ENCODE results near the gene GUK1.

GUK1 gene

DNA sequence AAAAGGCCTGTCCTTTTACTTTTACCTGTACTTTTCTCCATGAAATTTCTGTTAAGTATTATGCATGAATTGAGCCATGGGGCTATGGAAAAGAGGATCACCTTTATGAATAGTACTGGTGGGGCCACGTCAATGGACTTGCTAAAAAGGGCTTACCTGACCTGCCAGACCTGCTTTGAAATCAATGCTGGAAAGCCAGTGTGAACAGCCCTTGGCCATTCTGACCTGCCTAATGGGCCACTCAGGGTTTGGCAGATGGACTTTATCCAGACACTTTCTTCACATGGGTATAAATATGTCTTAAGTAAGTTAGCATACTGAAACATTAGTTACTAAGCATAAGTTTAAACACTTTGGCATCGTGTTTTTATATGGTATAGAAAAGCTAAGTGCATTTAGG is 8.3 kb upstream of the GUK1 start:
- no peak for DNase-seq (ENCODE audit: low read depth)

DNA sequence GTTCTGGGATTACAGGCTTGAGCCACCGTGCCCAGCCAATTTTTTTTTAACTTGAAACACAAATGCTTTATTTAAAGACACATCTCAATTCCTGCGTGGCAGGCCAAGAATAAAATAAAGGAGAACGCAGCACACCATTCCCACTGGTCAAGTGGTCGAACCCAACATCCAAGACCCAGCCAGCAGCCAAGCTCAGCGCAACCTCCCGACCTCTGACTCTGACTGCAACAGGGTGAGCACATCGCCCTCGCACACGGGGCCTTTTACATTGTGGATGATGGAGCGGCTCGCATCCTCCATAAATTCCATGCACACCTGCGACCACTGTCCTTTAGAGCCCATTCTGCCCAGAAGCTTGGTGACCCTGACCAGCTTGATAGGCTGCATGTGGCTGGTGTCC is 5.5 kb upstream of the GUK1 start:
- DNase-seq (ENCODE audit: low read depth), result no peak

DNA sequence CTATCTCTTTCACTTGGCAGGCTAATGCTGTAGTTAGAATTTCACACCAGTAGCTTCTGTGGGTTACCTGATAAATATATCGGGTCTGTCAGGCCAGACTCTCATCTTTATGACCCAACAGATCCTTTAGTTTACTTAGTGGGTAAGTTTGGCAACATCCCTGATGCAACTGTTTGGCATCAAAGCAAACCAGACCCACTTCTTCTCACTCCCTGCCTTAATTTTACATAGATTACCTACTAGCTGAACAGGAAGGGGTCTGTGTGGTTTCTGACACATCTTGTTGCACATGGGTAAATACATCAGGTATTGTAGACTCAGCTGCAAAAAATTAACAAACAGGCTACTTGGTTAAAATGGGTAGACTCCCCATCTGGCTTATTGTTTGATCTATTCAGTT is 3.2 kb upstream of the GUK1 start:
- no peak for DNase-seq (ENCODE audit: low read depth)

DNA sequence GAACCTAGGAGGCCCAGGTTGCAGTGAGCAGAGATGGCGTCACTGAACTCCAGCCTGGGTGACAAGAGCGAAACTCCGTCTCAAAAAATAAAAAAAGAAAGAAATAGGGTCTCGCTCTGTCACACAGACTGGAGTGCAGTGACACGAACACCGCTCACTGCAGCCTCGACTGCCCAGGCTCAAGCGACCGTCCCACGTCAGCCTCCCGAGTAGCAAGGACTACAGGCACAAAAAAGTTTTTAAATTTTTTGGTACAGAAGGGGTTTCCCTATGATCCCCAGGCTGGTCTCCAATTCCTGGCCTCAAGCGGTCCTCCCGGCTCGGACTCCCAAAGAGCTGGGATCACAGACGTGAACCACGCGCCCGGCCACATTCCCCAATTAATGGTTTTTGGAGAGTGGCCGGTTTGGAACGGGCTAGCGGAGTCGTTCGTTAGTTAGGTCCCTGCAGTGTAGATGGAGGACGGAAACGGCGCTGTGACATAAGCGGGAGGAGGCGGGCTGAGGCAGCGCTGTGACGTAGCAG is 611 bp upstream of the GUK1 start:
- DNase-seq (ENCODE audit: low read depth), result no peak

DNA sequence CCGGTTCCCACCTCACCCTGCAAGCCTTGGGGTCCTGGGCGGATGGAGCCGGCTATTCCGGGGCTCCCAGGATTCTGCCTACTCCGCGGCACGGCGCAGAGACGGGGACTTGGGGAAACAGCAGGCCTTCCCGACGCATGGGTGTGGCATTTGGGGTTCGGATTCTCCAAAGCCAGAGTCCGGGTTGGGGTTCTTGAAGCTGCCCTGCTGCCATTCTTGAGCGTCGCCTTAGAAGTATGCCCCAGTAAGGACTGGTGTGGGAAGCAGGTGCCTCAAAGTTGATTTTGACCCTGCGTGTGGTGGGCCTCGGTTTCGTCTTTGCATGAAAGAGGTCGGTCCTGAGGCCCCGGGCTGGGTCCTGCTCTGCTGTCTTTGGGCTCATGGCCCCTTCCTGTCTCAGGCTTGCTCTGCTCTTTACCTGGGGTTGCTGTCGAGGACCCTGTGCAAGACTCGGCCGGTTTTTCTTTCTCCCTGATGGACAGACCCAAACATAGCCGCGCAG is 696 bp downstream of the GUK1 start:
- DNase-seq (ENCODE audit: low read depth), result no peak

DNA sequence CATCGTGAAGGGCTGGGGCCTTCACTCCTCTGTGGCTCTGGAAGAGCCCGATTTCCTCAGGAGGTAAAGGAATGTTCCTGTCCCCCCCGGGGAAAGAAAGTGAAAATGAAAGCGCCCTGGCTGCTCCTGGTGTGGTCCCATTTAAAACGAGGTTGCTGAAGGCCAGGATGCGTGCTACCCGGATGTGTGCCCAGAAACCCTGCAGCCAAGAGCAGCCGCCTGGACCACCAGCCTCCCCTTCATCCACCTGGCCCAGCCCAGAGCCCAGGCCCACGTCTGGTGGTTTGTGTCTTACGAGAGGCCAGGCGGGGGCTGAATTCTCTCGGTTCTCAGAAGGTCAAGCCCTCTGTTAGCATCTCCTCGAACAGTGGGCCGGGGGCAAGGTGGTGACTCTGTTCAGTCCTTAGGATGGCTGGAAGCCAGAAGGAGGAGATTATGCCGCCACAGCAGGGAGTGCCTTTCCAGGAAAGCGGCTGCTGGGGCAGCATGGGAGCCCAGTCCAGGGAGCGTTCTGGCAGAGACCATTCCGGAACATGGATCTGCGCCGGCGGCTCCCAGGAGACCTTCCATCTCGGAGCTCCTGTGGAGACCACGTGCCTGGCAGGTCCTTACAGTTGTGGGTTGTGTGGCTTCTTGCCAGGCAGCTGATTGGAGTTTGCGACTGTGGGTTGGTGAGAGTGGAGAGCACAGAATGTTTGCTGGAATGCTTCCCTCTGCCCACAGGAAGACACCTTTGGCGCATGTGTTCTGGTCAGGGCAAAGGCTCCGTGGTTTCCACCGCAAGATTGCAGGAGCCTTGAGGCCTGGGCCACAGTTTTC is 1.4 kb downstream of the GUK1 start:
- peak; percentile 78 for DNase-seq (ENCODE audit: low read depth)

DNA sequence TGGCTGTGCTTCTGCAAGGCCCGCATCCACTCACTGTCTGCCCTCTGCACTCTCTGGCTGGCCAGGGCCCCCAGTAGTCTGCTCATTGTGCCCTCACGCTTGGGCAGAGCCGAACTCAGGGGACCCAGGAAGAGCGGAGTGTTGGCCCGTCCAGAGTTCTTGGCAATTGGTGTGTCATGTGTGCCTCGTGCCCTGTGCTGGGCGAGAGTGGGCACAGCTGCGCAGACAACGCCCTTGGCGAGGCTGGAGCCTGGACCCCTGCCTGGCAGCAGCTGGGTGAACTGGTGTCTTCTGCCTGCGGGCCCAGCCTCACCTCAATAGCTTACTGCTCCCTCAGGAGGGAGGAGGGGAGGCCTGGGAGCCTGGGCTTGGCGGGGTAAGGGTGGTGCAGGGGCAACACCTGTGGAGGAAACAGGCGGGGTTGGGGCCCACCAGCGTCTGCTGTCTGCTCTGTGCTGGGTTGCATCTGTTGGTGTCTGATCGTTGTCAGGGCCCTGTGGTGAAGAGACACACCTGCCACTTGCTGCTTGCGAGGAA is 2.1 kb downstream of the GUK1 start:
- no peak for DNase-seq (ENCODE audit: low read depth)

DNA sequence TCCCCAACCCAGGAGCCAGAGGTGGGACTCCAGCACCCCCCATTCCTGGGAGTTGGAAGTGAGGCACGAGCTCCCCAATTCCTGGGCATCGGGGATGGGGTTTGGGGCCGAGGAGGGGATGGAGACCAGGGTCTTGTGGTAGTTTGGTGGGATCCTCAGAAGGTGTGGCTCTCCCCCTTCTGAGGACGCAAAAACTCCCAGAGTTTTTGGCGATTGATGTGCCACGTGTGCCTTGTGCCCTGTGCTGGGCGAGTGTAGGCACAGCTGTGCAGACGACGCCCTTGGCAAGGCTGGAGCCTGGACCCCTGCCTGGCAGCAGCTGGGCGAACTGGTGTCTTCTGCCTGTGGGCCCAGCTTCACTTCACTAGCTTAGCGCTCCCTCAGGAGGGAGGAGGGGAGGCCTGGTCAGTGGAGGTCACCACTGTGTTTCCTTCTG is 2.6 kb downstream of the GUK1 start:
- DNase-seq (ENCODE audit: low read depth), result no peak

DNA sequence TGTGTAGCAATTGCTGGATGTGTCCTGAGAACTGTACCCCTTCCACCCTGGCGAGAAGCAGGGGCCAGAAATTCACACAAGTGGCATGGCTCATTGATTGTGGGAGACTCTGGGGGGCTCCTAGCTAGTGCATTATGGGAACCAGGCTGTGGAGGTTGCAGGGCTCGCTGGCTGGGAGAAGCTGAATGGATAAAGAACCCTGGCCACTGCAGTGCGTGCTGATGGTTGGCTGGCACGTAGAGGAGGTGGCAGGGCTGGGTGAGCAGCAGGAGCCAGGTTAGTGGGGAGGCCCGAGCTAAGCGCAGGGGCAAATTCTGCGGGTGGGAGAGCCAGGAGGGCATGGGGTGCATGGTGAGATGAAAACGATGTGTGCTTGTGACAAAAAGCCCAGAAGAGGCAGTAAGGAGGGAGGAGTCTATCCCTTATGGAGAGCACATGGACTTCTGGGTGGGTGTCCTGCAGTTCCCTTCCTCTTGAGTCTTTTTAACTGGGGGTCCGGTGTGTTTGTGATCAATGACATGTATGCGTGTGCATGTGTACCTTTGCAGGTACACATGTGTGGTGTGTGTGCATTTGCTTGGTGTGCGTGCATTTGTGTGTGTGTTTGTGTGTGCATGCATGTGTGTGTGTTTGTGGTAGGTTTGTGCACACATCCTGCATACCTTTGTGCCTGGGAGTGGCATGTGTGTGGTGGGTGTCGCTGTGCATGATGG is 3.6 kb downstream of the GUK1 start:
- no peak for DNase-seq (ENCODE audit: low read depth)

DNA sequence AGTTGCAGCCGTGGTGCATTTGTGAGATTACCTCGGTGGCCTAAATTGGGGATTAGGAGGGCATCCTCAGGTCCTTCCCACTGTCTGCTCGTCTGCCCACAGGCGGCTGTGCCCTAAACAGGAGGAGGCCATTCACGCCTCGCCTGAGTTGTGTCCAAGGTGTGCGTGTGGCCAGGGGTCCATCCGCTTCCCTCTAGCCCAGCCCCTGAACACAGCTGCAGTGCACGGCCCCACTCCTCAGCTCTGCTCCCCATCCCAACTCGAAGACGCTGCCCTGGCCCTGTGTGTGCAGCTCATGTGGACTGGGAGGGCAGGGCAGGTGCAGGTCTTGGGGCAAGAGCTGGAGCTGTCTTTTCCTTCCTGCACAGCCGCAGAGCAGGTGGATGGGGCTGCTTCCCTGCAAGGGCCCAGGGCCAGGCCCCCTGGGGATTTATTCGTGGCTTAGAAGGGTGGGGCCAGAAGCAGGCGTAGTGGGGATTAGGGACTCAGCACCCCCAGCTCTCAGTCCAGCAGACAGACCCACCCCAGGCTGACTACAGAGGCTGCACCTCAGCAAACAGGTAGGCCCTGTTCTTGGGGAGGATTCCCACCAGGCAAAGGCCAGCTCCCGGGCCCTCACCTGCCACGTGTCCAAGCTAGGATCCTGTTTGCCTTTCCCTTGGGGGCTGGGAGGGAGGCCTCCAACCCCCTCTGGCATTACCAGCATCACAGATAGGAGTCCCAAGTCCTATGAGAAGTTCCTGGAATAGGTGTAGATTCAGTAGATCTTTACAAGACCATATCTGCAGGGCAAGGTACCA is 4.3 kb downstream of the GUK1 start:
- DNase-seq (ENCODE audit: low read depth), result no peak

DNA sequence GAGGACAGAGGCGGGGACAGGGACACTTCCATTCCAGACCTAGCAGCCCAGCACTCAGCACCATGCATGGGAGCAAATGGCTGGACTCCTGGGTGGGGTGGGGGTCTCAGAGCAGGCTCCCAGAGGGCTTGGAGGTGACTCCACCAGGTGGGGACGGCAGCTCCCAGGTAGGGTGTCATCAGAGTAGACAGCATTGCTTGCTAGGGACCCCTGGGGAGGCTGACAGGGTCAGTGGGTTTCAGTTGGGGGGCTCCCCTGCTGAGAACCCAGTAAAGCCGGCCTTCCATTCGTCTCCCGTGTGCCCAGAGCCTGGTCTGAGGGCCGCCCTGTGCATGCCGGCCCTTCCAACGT is 4.9 kb downstream of the GUK1 start:
- no peak for DNase-seq (ENCODE audit: low read depth)

DNA sequence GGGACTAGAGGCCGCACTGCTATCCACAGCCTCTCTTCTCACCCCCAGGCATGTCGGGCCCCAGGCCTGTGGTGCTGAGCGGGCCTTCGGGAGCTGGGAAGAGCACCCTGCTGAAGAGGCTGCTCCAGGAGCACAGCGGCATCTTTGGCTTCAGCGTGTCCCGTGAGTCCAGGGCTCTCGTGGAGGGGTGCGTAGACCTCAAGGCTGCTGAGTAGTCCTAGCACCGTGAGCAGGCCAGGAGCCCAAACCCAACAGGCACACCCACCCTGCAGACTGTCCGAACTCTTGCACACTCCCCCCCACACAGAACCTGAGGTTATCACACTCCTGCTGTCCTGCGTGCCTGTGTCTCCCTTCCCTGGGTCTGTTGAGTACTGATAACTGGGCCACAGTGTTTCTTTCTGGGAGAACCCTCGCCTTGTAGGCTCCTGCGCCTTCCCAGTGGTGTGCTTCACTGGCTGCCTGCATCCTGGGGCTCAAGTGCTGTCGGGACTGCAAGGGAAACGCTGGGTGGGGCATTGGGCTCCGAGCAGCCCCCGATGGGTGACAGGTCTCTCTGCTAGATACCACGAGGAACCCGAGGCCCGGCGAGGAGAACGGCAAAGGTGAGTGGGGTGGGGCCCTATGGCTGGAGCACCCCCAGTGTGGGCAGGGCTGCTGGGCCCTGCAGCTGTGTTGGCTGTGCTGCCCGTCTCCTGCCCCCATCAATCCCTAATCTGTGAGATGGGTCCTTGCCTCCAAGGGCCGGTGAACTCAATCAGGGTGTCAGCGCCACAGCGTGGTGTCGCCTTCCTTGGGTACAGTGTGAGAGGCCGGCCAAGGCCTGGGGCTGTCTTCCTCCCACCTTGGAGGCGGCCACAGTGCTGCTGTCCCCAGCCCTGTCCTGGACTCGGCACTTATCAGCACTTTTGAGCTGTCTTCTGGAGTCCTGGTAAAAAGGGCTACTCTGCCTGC is 5.7 kb downstream of the GUK1 start:
- no peak for DNase-seq (ENCODE audit: low read depth)

DNA sequence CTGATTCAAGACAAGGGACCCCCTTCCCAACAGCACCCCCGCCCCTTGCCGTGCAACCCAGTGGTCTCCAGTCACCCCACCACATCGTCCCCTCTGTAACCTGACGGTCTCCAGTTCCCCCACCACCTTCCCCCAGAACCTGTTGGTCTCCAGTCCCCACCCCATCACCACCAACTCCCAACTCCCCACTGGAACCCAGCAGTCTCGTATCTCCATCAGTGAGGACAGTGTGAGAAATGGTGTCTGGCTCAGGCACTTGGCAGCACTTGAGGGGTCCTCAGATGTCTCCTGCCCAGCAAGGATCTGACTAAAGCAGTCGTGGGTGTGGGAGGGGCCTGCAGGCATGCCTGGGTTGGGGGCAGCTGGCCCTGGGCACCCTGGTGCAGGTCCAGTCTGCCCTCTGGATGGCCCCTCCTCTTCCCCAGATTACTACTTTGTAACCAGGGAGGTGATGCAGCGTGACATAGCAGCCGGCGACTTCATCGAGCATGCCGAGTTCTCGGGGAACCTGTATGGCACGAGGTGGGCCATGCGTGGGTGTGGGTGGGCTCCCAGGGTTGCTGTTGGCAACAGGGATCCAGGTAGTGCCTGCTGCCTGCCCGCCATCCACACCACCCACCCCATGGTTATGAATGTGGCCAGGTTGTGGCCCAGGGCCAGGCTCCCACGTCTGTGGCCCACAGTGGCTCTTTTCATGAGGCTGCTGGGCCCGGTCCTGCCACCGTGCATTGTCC is 6.5 kb downstream of the GUK1 start:
- DNase-seq (ENCODE audit: low read depth), result no peak

DNA sequence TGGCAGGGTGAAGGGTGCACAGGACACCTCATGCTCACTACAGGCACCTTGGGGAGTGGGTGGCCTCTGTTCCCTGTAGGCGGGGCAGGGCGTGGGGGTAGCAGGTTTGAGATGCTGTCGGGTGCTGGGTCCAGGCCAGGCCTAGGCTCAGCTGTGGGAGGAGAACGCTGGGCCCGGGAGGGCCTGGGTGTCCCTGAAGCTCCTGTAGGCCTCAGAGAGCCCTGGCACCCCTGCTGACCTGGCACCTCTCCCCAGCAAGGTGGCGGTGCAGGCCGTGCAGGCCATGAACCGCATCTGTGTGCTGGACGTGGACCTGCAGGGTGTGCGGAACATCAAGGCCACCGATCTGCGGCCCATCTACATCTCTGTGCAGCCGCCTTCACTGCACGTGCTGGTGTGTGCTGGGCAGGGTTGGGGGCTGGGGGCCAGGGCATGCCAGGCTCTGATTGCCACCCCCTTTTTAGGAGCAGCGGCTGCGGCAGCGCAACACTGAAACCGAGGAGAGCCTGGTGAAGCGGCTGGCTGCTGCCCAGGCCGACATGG is 7.1 kb downstream of the GUK1 start:
- no peak for DNase-seq (ENCODE audit: low read depth)

DNA sequence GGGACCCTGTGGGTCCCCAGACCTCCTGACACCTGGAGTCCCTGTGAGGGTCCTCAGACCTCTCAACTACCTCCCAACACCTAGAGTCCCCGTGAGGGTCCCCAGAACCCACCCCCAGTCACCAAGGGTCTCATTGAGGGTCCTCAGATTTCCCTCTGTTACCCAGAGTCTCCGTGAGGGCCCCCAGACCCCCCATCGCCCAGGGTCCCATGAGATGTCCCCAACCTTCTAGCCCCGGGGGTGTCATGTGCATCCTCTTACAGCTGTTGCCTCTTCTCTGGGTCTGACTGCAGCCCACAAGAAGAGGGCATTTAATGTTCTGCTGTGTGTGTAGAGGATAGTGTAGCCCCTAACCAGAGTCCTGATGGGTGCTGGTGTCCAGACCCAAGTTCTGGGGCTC is 7.7 kb downstream of the GUK1 start:
- DNase-seq (ENCODE audit: low read depth), result no peak

DNA sequence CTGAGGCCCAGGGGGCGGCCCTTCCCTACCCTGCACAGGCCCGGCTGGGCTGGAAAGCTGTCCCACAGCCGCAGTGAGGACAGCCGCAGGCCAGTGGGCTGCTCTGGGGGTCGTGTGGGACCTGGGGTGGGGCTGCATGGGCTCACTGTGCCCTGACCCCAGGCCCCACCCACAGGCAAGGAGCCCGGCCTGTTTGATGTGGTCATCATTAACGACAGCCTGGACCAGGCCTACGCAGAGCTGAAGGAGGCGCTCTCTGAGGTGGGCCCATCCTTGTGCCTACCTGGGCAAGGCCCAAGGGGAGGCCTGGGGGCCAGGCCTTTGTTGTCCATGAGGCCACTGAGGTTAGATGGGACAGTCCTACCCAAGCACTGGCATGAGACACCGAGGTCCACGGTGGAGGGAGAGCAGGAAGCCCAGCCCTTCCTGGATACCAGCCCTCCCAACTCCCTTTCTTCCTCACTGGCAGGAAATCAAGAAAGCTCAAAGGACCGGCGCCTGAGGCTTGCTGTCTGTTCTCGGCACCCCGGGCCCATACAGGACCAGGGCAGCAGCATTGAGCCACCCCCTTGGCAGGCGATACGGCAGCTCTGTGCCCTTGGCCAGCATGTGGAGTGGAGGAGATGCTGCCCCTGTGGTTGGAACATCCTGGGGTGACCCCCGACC is 8.2 kb downstream of the GUK1 start:
- no peak for DNase-seq (ENCODE audit: low read depth)

DNA sequence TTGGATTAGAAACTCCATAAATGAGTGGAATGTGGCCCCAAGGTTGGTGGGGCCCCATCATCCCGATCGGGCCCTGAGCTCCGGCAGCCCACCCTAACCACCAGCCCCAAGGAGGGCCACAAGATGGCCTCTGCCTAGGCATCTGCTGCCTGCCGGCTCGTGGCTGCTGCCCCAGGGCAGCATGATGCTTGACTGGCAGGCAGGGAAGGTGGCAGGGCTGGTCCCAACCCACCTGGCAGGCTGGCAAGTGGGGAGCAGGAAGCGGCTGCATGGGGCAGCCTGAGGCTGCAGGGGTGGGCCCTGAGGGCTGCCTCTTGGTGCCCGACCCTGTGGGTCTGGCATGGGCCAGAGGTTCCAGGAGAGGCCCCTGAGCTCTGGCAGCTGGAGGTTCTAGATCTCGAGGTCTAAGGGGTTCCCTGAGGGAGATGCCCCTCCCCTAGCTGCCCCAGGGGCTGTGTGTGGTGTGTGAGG is 8.9 kb downstream of the GUK1 start:
- DNase-seq (ENCODE audit: low read depth), result no peak

DNA sequence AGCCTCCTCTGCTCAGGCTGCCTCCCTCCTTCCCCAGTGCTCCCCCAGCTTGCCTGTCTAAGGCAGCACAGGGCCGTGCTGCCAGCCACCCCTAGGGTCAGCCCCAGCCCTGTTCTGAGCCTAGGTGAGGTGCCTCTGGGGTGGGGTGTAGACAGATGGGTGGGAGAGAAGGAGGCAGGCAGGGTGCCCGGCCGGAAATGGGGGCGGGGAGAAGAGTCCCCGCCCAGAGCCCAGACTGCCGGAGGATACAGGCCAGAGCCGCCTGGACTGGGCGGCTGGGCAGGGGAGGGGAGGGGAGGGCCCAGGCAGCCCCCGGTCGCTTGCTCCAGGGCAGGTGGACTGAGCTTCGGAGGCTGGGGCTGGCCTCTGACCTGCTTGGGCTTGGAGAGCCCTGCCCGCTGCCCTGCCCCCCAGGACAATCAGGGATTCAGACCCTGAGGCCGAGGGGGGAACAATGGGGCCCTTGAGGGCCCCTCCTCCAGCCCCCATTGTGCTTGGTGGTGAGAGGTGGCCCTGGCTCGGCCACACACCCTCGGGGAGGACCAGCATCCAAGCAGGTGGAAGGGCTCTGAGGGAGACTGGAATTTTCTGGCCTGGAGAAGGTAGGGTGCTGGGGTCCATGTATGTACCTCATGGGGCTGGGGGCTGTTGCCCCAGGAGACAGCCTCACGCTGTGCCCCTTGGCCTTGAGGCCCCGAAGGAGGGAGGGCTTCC is 9.5 kb downstream of the GUK1 start, which contains the start of gene GJC2:
Gene GJC2 (plus strand): TSS at position 525 of the 714 bp plus-strand sequence. CDS start 7,829 bp downstream, outside the sequence.
- DNase-seq (ENCODE audit: low read depth), result no peak

DNA sequence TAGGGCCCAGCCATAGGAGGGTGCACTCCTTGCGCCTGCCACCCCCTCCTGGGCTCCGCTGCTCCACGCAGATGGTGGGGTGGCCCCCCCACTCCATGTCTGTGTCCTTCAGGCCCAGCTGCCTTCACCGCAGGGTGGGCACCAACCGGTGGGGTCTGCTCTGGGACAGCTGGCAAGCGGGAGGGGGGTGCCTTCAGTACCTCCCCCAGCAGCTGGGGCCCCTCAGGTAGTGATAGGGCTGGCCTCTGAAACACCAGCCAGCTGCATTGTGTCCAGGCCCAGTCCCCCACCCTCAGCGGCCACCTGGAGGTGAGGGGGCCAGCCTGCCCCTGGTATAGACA is 10.0 kb downstream of the GUK1 start:
- no peak for DNase-seq (ENCODE audit: low read depth)

Data from amniotic epithelial cell (primary cell).